ENCODE measurements around the gene ADGRL2.

Gene ADGRL2

GRCh38 chr1:82001345-82001744 is 200.6 kb downstream of the ADGRL2 start:
- DNase-seq: no peak

- DNase-seq: no peak
These were observed 207.1 kb downstream of the ADGRL2 start for GRCh38 chr1:82007804-82008203.

- DNase-seq: no peak
These were observed 213.0 kb downstream of the ADGRL2 start for GRCh38 chr1:82013702-82014101.

DNA sequence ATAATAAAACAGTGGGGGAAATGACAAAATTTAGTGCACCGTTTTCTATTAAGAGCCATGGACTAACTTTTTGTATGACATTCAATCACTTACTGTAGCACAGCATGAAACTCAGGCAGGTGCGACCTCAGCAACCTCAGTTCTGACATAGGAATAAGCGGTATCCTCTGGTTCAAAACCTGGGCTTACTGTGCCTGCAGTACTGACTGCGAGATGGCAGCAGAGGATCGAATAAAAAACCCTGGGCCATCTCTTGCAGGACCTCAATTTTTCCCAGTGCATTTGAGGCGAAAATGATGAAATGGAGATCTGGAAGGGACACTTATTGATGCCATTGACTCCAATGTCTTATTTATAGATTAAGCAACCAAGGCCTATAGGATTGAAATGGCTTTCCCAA is 214.7 kb downstream of the ADGRL2 start:
- no peak for DNase-seq

GRCh38 chr1:82018319-82018718 is 217.6 kb downstream of the ADGRL2 start:
- no peak for DNase-seq

GRCh38 chr1:82019508-82019907 is 218.8 kb downstream of the ADGRL2 start:
- DNase-seq: no peak

- DNase-seq: no peak
These were observed 230.1 kb downstream of the ADGRL2 start for GRCh38 chr1:82030830-82031229.

DNA sequence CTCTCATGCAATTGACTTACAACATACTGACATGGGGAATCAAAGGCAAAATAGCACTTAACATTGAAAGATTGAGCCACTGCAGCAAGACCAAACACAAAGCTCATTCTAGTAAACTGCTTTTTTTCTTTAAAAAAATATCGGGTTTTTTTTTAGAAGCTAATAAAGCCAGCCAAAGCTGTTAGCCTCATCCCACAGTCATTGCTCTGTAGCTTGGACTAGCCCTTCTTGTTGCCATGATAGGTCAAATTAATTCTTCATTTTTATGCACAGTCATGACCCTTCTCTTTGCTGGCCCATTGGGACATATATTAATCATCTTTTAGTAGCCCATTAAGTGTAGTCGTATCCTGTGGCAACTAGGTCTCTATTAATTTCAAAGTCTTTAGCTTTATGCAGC is 231.3 kb downstream of the ADGRL2 start:
- DNase-seq: no peak

DNA sequence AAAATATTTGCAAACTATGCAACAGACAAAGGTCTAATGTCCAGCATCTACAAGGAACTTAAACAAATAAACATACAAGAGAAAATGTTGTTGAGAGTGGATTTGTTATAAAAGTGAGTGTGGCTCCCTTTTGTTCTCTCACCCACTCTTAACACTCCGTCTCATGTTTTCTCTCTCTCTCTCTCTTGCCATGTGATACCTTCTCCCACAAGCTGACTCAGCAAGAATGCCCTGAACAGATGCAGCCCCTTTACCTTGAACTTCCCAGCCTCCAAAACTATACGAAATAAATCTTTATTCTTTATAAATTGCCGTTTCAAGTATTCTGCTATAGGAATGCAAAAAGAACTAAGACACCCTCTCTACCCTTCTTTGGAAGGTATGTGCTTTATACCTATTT is 234.1 kb downstream of the ADGRL2 start:
- no peak for DNase-seq
